GM08714 (cell line): Measurements from ENCODE around the gene ADCY6.

ENCODE experiments used
- H3K4me3 ChIP-seq: fragments of 200-500 bp; sonication (Bioruptor generic); 2 replicates; pipeline ENCODE4 v1.5.1; 2014; ENCODE audit warnings: mild to moderate bottlenecking, low read length, inconsistent platforms
- ZNF274 ChIP-seq: IDR thresholded peaks from 2 replicates; pipeline ENCODE4 v1.6.1; 2012; ENCODE audit warnings: mild to moderate bottlenecking, low read depth, low read length

The ADCY6 gene

DNA sequence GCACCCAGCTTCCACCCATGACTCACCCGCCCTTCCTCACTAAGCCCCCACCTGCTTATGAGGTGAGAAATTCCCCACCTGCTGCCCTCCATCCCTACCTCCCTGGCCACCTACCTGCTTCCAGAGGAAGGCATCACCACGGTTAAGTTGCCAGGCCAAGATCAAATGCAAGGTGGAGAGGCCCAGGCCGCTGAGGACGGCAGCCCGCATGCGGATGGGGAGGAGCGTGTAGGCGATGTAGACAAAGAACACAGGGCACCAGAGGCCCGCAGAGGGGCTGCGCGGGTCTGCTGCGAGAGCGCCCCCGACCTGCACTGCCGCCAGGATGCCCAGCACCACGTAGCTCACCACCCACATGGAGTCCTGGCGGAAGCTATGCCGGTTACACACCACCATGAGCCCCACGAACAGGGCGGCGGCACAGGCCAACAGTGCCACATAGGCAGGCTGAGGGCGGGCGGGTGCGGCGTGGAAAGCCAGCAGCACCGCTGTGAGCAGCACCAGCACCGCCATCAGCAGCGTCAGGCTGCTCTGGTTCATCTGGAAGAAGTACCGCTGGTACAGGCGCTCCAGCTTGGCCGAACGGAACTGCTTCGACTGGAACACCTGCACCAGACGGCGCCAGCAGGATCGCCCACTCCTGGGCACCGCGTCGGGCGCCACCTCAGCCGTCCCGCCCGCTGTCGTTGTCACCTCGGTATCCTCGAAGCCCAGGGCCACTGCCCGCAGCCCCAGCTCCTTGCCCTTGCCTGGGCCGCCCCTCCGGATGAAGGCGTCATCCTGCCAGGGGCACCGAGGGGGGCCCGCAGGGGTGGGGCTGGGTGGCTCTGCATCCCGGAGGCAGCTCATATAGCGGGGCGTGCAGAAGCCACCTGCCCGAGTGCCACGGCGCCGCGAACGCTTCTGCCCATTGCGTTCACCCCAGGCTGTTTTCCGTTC lies 6.2 kb downstream of the ADCY6 start:
- TF ChIP-seq ZNF274, result no peak
- no peak overlapping the region for H3K4me3 ChIP-seq

DNA sequence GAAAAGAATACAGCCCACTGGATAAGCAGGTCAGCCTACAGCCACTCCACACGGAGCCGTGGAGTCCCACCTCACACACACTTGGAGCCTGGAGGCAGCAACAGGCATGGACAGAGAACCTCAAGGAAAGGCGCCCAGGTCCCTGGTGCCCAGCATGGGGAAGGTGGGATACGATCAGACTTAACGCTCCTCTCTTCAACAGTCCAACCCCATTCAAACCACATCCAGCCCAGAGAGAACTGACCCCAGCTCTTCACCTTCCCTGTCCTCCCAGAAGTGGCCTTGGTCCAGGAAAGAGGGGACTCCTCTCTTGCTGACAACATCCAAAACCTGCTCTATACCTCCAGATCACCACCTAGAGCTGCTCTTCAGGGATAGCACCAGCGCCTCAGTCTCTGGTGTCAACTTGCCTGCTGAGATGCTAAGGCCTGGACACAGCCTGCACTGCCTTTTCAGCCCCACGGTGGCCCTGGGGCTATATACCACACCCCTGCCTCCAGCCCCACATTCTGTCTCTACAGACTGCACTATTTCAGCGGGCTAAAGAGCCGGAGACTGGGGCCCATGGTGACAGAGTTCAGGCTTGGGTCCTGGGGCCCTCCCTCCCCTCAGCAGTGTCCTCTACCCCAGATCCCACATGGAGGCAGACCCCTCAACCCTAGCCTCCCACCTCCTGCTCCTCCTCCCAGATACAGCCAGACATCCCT lies 7.0 kb downstream of the ADCY6 start:
- no peak for TF ChIP-seq ZNF274
- no peak overlapping the region for H3K4me3 ChIP-seq

DNA sequence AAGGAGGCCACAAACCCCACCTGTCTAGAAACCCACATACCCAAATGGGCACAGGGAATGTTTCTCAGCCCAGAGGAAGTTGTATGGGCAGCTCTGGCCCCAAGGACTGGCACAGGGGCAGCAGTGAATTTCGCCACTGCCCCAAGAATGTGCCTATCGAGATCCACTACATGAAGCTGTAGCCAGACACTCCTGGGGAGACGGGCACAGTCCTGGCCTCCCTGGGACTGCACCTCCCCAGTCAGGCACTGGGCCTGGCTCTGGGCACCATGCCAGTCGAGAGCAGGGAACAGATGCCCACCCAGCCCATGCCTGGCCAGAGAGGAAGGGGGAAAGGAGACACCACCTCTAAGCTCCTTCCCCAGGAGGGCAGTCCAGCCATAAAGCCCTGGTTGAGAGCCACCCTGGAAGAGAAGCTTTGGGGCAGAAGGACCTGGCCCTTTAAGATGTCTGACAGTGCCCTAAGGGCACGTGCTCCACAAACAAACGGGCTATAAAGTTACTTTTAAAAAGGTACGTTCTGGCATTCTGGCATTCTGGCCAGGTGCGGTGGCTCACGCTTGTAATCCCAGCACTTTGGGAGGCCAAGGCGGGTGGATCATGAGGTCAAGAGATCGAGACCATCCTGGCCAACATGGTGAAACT lies 8.4 kb downstream of the ADCY6 start:
- no peak overlapping the region for H3K4me3 ChIP-seq
- no peak for TF ChIP-seq ZNF274

DNA sequence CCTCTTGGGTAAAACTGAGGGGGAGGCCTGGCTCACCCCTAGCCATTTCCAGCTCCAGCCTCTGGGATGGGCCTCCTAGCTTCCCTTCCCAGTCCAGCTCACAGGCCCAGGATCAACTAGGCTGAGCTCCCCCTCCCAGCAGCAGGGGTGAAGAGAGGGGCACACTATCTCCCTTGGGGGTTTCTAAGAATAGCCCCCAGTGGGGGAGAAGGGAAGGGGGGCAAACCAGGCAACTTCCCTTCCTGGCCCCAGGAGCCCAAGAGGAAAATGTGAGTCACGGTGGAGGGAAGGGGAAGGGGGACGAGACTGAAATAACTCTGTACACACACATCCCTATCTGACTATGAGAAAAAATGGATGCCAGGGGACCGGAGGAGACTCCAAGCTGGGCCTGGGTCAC lies 9.0 kb downstream of the ADCY6 start:
- TF ChIP-seq ZNF274, result no peak
- no peak overlapping the region for H3K4me3 ChIP-seq

DNA sequence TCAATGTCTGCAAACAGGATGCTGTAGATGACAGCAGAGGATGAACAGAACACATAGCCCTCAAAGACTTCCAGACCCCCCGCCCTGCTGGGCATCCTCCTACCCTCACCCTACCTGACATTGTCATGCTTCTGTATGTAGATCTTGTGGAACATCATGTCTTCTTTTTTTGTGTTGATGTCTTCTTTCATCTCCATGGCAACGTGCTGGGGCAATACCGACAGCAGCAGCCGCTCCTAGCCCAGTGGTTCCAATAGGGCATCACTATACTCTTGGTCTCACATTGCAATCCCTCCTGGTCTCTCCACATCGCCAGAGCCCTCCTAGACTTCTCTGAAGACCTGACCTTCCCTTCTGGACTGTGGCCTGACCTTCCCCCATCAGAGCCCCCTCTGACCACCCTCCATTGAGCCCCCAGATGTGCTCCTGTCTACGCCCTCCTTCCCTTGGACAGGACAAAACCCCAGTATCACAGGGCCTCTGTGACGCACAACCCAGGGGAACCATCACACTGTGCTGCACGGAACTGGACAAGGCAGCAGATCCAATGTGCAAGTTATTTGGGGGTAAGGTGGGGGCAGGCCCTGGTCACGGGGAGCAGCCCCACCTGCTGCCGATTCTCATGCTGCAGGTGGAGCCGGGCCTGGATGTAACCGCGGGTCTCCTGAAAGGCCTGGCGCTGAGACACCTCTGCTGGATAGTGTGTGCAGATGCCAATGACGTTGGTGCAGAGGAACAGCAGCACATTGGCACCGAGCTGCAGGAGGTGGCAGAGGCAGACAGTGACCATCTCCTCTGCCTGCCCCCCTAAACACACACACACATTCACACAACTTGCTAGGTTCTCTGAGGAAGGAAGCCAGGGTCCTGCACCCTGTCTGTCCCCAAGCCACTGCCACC lies 11.1 kb downstream of the ADCY6 start:
- TF ChIP-seq ZNF274, result no peak

DNA sequence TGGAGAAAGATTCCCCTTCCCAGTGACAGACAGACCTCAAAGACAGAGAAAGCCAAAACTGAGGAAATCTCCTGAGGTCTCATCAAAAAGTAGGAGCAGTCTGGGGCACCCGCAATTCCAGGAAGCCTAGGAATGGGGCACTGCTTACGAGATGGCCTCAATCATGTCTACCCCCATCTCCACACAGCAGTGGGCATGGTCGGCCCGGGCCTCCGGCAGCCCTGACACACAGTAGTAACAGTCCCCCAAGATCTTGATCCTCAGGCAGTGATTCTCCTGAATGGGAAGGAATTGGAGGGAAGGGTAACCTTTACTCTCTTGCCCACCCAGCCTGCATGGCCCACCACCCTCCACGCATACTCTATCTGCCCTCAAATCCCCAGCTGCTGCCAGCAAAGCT lies 11.9 kb downstream of the ADCY6 start:
- no peak for TF ChIP-seq ZNF274
- H3K4me3 ChIP-seq, result no peak overlapping the region

More for the DNA sequence above, 11.1 kb downstream of the ADCY6 start:
- no peak overlapping the region for H3K4me3 ChIP-seq

DNA sequence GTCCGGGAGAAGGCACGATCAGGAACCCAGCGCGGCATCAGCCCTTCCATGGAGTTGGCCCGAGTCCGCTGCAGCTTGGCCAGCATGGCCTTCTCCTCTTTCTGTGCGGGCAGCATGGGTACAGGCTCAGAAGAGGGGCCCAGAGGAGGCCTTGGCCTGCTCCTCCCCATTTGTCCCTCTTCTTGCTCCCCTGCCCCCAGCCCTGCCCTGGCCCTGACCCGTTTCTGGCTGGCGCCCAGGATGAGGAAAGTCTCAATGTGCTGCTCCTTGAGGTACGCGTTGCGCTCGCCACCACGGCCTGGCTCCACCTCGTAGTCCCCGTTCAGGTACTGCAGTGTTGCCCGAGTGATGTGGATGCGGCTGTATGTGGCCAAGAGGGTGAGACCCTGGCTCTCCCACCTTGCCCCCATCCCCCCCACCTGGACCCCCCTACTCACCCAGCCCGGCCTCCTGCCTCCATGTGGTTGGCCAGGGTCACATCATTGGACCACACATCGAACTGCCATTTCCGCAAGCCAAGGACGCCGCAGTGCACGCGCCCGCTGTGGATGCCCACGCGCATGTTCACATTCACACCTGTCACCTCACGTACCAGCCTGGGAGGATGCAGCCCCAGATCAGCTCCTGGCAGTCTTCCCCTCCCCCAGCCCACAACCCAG lies 12.8 kb downstream of the ADCY6 start:
- no peak overlapping the region for H3K4me3 ChIP-seq
- TF ChIP-seq ZNF274, result no peak

DNA sequence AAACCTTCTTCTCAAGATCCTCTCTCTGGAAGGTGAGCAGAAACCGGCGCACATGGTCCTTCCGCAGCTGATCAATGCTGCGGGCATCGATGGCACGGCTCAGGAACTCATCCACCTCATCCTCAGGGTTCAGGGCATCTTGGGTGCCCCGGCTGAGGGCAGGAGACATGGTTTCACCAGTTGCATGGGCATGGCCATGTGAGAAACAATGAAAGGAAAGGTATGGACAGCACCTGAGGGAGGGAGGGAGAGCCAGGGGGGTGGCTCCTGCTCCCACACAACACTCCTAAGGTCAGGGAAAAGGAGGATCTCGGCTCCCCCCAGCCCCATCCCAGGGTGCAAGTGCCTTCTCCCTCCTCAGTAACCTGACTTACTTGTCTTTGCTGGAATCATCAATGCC lies 13.6 kb downstream of the ADCY6 start:
- TF ChIP-seq ZNF274, result no peak

DNA sequence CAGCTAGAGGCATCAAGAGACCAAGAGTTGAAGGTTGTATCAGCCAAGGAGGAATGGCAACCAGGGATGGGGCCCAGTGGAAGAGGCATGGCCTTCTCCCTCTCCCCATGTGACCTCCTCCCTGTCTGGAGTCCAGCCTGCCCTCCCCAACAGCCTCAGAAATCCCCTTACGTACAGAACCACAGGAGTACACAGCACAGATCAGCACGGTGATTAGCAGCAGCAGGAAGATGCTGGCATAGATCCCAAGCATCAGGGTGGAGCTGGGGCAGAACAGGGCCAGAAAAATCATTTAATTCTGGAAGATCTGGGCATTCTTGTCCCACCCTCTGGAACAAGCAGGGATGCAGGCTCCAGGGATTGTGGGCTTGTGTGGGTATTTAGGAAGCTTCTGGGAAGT lies 14.4 kb downstream of the ADCY6 start:
- H3K4me3 ChIP-seq, result no peak overlapping the region
- no peak for TF ChIP-seq ZNF274

More for the DNA sequence above, 13.6 kb downstream of the ADCY6 start:
- H3K4me3 ChIP-seq, result no peak overlapping the region

DNA sequence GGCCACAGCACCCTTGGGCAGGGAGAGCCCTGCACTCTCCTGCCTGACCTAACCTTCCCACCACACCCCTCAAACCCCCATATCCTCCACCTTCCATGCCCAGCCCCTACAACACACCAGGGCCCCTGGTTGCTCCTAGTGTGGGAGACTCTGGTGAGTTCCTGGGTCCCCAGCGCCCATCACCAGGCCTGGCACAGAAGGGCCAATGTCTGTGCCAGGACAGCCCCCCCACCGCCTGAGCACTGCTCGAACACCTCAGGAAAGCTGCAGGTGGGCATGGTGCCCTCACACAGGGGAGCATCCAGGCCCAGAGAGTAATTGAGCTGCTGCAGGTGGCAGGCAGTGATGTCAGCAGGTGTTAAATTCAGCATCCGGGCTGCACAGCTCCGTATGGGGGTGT lies 15.2 kb downstream of the ADCY6 start:
- no peak for TF ChIP-seq ZNF274
- no peak overlapping the region for H3K4me3 ChIP-seq

DNA sequence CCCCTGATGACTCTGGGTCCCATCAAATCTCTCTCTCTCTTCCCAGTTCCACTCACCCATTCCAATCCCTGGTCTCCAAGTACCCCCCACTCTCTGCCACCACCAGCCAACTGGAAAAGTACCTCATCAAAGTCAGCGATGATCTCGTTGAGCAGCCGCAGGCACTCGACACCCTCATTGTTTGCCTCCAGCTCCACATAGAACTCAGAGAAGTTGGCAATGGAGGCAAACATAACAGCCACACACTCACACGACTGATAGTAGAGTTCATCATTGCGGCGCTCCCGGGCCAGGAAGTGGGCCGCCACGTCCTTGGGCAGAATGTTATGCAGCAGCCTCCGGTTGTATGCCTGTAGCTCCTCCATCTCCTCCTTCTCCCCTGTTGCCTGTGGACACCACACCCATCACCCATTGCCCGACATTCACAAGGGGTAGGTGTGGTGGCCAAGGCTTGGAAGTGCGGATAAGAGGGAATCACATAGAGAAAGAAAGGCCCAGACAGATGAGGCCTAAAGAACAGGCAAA lies 17.2 kb downstream of the ADCY6 start:
- no peak for TF ChIP-seq ZNF274
- no peak overlapping the region for H3K4me3 ChIP-seq

DNA sequence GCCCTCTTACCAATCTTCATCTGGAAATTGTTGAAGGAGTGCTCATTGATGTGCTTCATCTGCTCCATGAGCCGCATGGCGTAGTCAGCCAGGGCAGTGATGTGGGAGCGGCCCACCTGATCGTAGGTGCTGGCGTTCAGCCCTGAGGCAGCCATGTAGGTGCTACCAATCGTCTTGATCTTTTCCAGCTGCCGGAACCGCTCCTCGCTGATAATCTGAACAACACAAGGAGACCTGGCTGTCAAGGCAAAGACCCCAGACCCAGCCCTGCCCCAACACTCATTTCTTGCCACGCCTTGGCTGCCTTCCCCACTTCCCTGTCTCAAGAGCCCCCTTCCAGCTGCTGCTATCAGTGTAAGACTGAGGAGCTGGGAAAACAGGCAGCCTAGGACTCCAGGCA lies 18.1 kb downstream of the ADCY6 start:
- no peak for TF ChIP-seq ZNF274
- no peak overlapping the region for H3K4me3 ChIP-seq

DNA sequence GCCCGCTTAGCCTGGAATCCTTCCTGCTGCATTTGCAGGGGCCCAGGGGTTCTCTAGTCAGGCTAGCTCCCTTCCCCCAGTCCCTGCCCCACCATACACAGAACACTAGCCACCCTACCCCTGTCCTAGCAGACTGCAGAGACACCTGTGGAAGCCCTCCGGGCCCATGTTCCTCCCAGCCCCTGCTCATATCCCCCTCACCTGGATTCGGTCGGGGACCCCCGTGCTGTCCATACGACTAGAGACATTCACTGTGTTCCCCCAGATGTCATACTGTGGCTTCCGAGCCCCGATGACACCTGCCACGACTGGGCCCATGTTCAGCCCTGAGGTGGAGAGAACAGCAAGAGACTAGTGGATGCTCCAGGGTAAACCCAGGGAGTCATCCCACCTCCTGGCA lies 20.2 kb downstream of the ADCY6 start:
- no peak for TF ChIP-seq ZNF274
- no peak overlapping the region for H3K4me3 ChIP-seq

DNA sequence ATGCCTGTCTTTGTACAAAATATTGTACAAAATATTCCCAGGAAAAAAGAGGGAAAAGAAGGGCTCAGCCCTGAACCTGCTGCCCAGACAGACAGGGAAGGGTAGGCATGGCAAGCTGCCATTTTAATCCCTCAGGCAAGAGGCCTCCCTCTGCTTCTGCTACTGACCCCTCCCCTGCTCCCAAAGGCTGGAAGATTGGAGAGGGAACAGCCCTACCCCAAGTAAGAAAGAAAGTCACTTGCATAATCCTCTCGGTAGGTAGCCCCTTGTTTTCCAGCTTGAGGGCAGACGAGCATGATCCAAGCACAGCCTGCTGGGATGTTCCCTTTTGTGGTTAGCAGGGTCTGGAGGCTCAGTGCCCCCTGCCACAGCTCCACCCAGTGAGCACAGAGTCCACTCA lies 20.7 kb downstream of the ADCY6 start:
- H3K4me3 ChIP-seq, result no peak overlapping the region
- TF ChIP-seq ZNF274, result no peak
